ENCODE measurements around the gene NUP205.

The NUP205 gene

DNA sequence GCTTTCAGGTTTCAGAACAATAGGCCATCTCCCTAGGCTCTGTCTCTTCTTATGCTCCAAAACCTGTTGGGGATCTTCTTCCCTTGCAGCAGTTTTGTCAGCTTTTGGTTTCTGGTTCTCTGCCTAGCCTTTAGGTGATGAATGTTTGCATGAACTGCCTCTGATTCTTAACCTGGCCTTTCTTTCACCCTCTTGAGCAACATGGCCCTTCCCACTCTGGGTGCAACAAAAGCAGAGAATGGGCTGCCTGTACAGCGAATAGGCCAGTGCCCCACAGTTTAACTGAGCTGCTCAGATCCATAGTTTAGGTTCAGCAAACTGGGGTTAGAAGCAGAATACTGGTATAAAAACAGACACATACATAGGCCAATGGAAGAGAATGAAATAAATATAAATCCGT, 18.1 kb upstream of the NUP205 start:
- TF ChIP-seq, protein P1, sequence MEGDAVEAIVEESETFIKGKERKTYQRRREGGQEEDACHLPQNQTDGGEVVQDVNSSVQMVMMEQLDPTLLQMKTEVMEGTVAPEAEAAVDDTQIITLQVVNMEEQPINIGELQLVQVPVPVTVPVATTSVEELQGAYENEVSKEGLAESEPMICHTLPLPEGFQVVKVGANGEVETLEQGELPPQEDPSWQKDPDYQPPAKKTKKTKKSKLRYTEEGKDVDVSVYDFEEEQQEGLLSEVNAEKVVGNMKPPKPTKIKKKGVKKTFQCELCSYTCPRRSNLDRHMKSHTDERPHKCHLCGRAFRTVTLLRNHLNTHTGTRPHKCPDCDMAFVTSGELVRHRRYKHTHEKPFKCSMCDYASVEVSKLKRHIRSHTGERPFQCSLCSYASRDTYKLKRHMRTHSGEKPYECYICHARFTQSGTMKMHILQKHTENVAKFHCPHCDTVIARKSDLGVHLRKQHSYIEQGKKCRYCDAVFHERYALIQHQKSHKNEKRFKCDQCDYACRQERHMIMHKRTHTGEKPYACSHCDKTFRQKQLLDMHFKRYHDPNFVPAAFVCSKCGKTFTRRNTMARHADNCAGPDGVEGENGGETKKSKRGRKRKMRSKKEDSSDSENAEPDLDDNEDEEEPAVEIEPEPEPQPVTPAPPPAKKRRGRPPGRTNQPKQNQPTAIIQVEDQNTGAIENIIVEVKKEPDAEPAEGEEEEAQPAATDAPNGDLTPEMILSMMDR (IDR thresholded peaks at IDR 0.05; ENCODE audit: borderline replicate concordance, insufficient read depth, low read depth, low read length): no peak
- H3K4me3 ChIP-seq (ENCODE audit: low read depth, low read length): no peak overlapping the region

DNA sequence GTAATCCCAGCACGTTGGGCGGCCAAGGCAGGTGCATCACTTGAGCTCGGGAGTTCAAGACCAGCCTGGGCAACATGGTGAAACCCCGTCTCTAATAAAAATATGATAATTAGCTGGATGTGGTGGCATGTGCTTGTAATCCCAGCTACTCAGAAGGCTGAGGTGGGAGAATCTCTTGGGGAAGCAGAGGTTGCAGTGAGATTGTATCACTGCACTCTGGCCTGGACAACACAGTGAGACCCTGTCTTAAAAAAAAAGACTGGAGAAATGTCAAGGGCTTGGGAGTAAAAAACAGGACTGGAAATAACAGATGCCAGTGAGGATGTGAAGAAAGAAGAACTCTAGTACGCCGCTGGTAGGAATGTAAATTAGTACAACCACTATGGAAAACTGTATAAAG, 16.7 kb upstream of the NUP205 start:
- TF ChIP-seq, protein P1 (IDR thresholded peaks at IDR 0.05; ENCODE audit: borderline replicate concordance, insufficient read depth, low read depth, low read length): no peak

DNA sequence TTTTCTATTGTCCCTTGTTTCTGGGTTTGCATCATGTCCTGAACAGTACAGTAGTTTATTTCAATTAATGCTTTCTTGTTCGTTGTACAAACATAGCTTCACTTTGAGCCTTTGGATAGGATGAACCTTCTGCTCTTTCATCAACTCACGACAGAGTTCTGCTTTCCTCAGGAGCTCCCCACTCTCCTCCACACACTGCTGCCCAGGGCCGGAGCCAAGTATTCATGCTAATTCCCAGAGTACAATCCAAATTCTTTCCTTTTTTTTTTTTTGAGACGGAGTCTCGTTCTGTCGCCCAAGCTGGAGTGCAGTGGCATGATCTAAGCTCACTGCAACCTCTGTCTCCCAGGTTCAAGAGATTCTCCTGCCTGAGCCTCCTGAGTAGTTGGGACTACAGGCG, 7.5 kb upstream of the NUP205 start:
- H3K4me3 ChIP-seq (ENCODE audit: low read depth, low read length): no peak overlapping the region
- TF ChIP-seq, protein P1 (IDR thresholded peaks at IDR 0.05; ENCODE audit: borderline replicate concordance, insufficient read depth, low read depth, low read length): no peak

More for the DNA sequence above, 16.7 kb upstream of the NUP205 start:
- no peak overlapping the region for H3K4me3 ChIP-seq (ENCODE audit: low read depth, low read length)

DNA sequence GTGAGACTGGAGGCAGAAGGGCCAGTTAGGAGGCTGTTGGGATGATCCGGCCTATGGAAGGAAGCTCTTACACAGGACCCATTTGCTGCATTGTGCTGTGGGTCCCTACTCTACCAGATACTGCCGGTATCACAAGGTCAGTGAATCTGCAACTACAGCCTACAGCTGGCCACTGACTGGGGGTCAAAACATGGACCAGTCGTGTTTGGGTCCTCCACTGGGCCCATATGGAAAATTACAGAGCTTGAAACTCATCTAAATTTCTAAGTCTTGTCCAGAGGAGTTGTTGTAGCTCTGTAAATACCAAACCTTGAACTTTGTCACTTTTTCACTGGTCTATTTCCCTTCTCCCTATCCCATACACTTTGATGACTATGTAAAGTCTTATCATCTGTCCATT, 5.6 kb upstream of the NUP205 start:
- TF ChIP-seq, protein P1 (IDR thresholded peaks at IDR 0.05; ENCODE audit: borderline replicate concordance, insufficient read depth, low read depth, low read length): no peak
- H3K4me3 ChIP-seq (ENCODE audit: low read depth, low read length): no peak overlapping the region

DNA sequence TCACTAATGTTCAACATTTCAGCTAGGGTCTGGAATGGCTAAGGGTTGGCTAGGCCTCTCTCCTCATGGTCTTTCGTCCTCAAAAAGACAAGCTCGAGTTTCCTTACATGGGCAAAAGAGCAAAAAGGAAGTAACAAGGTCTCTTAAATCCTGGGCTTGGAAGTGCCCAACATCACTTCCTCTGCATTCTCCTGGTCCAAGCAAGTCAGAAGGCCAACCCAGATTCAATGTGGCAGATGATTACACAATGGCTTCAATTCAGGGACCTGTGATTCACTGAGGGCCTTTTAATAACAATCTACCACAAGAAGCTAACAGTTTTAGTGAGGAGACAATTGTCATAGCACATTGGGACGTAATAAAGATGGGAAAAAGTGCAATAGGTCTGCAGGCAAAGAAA, 4.4 kb upstream of the NUP205 start:
- TF ChIP-seq, protein P1 (IDR thresholded peaks at IDR 0.05; ENCODE audit: borderline replicate concordance, insufficient read depth, low read depth, low read length): no peak
- no peak overlapping the region for H3K4me3 ChIP-seq (ENCODE audit: low read depth, low read length)

DNA sequence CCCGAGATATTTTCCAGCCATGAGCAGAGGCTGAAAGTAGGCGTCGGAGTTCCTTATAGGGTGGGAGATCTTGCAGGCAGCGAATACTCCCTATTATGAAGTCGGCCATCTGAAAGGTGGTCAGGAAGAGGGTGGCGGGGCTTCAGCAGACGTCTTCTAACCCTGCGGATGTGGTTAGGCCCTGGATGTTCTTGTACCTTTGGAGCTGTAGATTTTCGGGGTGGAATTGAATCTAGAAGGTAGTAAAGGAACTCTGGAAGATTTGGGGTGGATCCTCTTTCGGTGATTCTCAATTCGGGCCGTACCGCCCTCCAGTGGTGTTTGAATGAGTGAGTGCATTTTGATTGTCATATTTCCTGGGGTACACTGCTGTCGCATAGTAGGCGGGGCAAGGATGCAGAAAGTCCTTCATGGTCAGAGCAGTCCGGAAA, 635 bp downstream of the NUP205 start:
- peak overlapping the region; percentile 90 for H3K4me3 ChIP-seq (ENCODE audit: low read depth, low read length)
- TF ChIP-seq, protein P1 (IDR thresholded peaks at IDR 0.05; ENCODE audit: borderline replicate concordance, insufficient read depth, low read depth, low read length): peak; percentile 41; the same call in 1 of the 2 replicates

DNA sequence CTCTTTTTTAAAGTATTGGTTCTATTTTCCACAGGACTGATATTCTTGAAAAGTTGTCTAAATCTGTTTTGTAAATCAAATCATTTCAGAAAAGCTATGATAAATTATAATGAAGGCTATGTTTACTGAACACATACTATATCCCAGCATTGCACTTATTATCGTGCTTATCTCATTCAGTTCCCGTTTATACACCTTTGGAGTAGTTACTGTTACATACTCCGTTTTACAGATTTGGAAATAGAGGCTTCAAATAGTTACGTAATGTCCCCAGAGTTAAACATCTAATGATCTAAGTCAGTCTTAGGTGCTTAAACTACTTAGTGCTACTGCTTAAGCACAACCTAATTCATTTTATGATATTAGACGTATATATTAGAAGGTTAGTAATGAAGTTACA, 1.2 kb downstream of the NUP205 start:
- peak overlapping the region; percentile 90 for H3K4me3 ChIP-seq (ENCODE audit: low read depth, low read length)
- TF ChIP-seq, protein P1 (IDR thresholded peaks at IDR 0.05; ENCODE audit: borderline replicate concordance, insufficient read depth, low read depth, low read length): no peak

All from GM12875 (cell line).